ENCODE results near the gene CNR2.
A peak's percentile ranks its signal among the peaks of the same experiment; 100 is the strongest.
"Not testable (repeated sequence)": the region's sequence is repeated elsewhere in the genome, so short reads cannot be mapped to it uniquely, and the experiment has no call there.

CNR2 gene

DNA sequence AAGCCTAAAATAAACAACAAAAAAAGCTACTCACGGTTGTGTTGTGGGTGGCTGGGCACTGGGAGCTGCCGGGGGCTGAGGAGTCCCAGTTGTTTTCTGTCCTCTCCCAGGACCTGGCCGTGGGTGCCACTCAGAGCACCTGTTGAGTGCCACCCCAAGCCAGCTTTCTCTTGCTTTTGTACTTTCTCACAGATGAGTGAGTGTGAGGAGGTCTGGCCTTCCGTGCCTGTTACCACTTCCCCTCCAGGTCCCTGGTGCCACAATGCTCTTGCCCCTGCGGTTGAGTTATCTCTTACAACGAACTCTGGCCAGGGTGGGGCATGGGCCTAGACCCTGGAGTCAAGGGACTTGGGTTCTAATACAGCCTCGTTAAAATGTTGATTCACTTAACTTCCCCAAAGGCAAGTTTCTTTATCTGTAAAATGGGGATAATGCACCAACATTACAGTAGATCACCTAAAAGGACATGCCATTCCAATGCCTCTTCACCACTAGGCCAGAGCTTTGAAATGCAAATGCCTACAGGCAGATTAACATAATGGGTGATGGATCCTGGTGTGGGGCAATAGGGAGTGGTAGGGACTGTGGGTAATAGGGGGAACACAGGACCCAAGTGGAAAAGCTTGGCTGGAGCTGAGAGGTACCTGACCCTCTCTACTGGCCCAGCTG, at the start of gene CNR2:
CNR2 (minus strand) TSS at position 151 of the 669 bp plus-strand sequence. CDS start 37,745 bp downstream, outside the sequence.
- no peak for DNase-seq (ENCODE audit: low read depth)

DNA sequence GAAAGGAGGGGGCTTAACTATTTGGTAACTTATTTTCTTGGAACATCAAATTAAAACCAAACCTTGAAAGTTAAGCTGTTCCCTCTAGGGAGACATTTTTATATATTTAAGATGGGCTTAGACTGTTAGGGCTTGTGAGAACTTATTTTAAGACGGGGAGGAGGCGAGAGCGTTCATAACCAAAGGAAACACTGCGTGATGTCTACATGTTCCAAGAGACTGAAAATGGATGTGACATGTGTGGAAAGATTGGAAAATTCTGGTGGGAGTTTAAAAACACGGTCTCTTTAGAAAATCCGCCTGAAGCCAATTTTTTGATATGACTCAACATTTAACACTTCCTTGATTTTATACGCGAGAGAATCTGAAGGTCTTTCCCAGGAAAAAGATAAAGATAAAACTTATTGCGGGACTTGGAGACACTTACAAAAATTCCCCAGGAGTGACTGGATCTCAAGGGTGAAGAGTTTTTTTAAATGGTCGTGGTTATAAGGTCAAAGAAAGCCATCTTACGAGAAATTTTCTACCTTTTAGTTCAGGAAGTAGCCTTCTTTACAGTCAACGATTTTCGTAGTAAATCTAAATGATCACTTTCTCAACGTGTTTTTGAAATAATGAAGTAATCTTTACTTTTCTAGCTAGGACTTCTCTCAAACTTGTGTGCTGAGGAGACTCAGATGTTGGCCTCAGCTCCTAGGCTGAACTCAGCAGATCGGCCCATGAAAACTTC, 47.3 kb upstream of the CNR2 start:
- peak; percentile 51 for DNase-seq (ENCODE audit: low read depth)

DNA sequence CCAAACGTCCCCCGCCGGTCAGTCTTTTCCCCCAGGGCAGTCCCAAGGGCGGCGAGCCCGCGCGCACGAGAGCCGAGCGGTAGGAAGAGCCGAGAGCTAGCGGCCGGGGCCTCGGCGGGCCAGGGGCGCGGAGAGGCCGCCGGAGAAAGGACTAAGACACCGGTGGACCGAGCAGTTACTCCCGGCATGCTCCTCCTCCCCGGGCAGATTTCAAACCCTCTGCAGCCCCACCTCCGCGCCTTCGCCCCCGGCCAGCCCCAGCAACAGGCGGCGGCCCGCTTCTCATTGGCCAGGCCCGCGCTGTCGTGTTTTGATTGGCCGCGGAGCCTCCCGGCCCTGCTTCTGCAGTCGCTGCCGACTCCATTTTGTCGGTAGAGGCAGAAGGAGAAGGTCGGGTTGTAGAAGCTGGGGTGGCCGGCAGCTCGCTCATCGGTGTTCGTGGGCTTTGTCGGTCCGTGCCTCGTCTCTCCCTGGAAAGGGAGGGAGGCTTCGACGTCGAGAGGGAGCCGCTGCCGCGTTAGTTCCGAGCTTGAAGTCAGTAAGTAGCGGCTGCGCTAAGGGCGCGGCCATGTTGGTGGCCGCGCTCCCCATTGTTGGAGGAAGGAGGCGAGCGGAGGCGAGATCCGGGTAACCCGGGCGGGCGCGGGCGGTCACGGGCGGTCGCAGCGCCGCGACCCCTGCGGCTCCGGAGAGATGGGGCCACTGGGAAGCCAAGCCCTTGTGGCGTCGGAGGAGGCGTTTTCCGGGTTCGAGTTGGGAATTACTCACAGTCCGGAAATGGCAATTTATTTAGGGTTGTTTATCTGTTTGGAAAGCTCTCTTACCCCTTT, 46.5 kb upstream of the CNR2 start, which contains the start of gene PNRC2:
PNRC2 (plus strand) TSS at position 368 of the 830 bp plus-strand sequence. CDS start 1,630 bp downstream, outside the sequence.
- DNase-seq (ENCODE audit: low read depth), result peak; percentile 96

DNA sequence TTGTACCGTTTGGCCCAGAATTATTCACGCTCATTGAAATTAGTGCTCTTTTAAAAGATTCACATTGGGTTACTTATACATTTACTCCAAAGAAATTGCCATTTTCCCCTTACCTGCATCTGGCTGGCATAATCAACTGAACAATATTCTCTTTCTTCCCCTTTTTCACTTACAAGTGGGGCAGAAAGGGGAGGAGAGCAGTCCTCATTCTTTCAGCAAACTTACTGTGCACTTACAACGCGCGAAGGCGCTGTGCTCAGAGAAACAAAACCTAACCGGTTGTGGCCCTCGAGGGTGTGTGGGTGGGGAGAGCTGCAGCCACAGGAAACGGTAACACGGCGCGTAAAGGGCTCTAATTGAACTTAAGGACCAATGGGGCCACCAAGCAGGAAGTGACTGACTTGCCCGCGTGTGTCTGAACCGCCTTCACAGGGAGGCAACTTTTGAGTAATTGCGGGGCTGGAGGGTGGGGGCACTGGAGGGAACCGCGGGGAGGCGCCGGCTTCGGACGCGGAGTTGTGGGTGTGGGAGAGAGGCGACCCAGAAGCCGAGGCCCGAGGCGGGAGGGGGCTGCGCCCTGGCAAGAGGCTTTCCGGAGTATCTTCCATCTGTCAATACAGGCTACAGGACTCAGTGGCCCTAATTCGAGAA, 45.8 kb upstream of the CNR2 start:
- peak; percentile 94 for DNase-seq (ENCODE audit: low read depth)

DNA sequence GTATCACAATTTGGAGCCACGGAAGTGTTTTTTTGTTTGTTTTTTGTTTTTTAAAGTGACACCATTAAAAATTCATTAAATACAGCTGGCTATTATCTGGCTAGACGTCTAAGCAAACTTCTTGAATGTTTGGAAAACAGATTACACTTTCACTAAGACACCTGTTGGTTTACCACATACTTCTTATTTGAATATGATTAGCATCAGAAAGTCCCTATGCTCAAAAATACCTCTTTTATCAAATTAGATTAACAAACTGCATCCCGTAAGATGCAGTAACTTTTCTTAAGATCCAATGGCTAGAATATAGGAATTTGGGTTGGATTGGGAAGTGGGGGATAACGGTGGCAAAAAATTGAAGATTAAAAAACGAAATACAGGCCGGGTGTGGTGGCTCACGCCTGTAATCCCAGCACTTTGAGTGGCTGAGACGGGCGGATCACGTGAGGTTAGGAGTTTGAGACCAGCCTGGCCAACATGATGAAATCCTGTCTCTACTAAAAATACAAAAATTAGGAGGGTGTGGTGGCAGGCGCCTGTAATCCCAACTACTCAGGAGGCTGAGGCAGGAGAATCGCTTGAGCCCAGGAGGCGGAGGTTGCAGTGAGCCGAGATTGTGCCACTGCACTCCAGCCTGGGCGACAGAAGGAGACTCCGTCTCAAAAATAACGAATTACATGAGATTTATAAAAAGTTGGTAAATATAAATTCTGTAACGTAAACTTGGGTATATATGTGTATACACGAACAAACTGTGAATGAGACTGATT, 45.1 kb upstream of the CNR2 start:
- DNase-seq (ENCODE audit: low read depth), result not testable (repeated sequence)

DNA sequence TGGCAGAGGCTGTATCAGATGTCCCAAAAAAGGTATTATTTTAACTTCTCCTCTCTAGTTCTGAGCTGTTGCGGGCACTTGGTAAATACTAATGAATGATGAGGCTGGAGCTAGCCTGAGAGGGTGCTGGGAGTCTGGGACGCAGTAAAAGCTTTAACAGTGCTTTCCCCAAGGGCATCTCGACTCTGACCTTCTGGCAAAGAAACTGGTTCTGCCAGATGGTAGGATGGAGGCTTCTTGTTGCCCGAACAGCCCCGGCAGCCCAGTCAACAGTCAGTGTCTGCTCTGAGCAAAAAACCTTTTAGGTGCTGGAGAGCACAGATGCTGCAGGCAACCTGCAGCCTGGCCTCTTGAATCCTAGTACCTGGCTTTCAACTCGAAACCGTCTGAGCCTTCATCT, 43.9 kb upstream of the CNR2 start:
- DNase-seq (ENCODE audit: low read depth), result no peak

DNA sequence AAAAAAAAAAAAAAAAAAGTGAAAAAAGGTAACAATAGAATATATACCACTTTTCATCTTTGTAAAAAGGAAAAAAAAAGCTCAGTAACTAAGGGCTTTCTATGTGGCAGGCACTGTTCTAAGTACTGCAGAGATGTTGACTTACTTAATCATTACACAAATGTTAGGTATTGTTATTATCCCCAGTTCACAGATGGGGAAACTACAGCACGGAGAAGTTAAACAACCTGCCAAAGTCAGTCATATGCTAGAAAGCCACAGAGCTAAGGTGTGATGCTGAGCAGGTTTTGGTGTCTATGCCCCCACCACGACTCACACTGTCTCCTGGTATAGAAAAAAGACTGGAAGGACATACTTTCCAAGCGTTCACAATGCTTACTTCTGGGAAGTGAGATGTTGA, 39.9 kb upstream of the CNR2 start:
- no peak for DNase-seq (ENCODE audit: low read depth)

DNA sequence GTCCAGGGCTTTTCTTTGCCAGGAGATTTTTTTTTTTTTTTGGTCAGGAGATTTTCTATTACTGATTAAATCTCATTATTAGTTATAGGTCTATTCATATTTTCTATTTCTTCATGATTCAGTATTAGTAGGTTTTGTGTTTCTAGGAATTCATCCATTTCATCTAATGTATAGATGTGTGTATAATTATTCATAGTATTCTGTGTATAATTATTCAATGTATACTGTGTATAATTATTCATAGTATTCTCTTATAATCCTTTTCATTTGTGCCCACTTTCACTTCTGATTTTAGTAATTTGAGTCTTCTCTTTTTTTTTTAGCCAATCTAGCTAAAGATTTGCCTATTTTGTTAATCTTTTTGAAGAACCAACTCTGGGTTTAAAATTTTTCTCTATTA, 34.2 kb upstream of the CNR2 start:
- DNase-seq (ENCODE audit: low read depth), result no peak

DNA sequence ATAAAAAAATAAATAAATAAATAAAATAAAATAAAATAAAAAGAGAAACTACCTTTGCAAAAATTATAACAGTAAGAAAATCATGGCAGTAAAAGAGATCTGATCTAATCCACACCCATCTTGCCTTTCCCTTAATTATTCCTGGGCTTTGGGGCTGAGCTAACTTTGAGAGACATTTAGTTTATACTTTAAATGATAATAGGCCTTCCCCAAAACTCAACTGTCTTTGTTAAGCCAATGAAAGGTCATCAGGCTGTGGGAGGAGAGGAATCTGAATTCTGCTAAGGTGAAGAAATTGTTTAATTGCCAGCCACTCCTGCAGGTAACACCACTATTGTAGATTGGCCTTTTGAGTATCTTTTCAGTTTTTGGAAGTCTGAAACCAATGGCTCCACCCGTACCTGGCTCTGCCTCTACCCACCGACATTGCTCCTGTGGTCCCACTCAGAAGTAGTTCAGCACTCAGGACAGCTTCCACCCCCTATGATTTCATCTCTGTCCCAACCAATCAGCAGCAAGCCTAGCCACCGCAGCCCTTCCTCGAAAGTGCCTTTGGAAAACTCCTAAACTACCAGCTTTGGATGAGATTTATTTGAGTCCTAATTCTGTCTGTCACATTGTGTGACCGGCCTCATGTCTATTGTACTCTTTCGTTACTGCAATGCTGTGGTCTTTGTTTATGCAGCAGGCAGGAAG, 23.5 kb upstream of the CNR2 start:
- DNase-seq (ENCODE audit: low read depth), result no peak

DNA sequence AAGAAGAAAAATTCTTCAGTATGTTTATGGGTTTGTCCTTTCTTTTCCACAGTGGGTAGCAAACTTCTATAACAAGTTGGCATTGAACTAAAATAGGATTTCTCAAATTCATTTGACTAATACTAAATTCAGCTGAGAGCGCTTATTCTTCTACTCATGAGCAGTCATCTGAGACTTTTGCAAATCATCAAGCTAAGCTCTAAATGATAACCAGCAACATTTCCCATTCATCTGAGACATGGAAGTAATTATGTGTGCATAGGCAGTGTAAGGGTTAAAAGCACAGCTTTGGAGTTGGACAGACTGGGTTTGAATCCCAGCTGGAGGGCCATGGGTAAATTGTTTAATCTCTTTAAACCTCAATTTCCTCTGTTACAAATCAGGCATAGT, 18.3 kb upstream of the CNR2 start:
- DNase-seq (ENCODE audit: low read depth), result no peak

DNA sequence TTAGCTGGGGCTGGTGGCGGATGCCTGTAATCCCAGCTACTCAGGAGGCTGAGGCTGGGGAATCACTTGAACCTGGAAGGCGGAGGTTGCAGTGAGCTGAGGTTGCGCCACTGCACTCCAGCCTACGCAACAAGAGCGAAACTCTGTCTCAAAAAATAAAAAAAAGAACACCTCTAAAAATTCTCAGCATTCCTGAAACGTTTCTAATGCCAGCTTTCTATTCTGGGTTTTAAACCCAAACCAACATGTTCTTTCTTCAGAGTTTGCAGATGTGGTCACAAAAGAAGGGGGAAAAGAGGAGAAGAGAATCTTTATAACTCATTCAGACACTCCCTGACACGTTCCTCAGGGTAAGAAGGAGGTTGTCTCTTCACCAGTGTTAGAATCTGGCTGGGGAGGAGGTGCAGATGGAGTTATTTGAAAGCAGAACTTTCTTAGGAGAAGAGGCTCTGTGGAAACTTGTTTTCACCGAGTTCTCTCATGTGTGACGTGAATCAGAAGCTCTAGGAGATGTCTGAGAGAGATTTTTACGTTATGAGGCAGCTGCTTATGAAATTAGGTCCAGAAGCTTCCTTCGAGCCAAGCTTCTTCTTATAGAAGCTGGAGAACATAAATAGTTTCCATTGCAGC, 17.8 kb upstream of the CNR2 start:
- no peak for DNase-seq (ENCODE audit: low read depth)

DNA sequence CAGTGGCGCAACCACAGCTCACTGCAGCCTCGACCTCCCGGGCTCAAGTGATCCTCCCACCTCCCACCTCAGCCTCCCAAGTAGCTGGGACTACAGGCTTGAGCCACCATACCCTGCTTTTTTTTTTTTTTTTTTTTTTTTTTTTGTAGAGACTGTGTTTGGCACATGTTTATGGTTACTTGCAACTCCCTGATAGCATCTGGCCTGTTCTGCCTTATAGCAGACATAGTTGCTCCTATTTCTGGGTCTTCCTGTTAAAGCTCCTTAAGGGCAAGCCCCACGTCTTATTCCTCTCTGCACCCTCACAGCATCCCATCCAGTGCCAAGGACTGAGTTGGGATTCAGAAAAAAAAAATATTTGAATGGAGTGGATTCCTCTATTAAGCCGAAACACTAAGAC, 17.1 kb upstream of the CNR2 start:
- no peak for DNase-seq (ENCODE audit: low read depth)

DNA sequence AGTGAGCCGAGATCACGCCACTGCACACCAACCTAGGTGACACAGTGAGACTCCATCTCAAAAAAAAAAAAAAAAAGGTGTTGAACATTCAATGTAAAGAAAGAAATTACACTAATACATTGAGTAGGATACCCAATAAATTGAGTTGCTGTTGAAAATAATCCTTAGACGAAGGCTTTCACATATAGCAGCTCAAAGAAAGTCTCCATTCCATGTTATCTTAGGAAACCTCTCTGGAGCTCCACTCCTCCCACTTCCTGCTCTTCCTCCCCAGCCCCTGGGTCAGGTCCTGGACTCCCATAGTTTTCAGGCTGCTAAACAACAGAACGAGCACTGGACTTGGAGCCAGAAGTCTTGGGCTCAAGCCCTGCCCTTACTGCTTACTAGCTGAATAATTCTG, 15.6 kb upstream of the CNR2 start:
- DNase-seq (ENCODE audit: low read depth), result no peak

DNA sequence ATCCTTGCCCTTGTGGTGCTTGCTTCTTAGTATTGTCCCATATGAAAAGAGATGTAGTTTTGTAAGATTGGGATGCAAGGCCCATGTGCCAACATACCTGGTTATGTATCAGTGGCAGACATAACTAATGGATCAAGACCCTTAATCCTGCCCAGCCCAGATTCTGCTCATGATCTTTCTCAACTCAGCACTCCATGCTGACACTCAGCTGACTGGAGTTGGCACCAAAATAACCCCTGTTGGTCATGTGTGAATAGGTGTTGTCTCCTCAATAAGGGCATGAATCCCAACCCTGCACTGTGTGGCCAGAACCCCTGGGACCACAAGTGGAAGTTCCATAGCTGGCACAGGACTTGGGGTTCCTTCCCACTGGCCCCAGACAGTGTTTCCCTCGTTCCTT, 13.9 kb upstream of the CNR2 start:
- DNase-seq (ENCODE audit: low read depth), result no peak

DNA sequence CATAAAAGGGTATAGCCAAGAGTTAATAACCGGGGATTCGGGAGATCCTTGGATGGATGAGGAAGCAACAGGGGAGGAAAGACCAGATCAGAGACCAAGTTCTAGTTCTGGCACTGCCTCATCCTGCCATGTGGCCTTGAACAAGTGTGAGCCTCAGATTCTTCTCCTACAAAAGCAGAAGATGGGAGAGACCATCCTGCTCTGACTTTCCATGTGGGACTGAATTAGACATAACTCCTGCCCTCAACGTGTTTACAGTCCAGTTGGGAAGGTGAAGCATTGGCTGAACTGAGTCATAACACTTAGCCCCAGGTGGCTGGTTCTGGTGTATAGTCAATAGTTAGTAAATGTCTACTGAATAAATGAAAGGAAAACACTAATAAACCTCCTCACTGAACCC, 12.1 kb upstream of the CNR2 start:
- no peak for DNase-seq (ENCODE audit: low read depth)

DNA sequence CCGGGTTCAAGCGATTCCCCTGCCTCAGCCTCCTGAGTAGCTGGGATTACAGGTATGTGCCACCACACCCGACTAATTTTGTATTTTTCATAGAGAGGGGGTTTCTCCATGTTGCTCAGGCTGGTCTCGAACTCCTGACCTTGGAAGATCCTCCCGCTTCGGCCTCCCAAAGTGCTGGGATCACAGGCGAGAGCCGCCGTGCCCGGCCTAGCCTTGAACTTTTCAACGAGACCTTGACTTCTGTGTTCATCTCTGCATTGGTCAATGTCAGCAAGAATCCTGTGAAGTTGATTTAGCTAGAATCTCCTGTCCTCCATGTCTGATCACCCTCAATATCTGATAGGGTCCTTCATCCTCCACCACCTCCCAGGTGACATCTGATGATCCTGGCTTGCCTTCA, 11.4 kb upstream of the CNR2 start:
- no peak for DNase-seq (ENCODE audit: low read depth)

DNA sequence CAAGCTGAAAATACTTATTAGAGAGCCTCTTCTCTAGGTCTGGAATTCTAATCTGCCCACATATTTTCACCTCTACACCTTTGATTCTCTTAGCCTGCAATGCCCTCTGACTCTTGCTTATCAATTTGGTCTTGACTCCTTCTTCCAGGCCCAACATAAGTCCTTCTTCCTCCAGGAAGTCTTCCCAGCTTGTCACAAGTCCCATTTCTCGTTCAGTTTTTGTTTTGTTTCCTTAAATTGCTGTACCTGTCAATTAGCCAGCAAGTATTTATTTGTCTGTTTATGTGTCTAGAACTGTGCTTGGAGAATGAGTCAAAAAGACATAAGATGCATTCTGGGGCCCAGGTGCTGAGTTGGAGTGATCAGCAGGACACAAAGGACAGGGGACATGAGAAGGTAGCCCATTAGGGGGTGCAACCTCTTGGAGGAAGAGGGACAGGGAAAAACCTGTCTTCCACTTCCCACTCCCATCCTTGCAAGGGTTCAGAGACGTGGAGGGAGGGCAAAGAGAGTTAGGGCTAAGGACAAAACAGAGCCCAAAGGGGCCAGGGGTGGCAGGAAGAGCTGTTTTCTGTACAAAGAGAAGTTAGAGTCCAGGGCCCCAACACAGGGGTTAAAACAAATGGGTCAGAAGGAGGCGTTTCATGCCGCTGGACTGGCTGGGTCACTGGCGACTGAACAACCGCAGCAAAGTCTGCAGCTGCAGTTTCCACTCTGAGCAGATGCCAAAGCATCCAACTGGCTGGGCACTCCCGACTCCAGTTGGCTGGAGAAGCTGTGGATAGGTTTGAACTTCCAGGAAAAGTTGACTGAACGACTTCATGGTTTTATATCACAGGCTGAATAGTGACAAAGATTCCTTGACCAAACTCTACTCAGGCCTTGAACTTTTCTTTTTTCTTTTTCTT, 10.7 kb upstream of the CNR2 start:
- no peak for DNase-seq (ENCODE audit: low read depth)

DNA sequence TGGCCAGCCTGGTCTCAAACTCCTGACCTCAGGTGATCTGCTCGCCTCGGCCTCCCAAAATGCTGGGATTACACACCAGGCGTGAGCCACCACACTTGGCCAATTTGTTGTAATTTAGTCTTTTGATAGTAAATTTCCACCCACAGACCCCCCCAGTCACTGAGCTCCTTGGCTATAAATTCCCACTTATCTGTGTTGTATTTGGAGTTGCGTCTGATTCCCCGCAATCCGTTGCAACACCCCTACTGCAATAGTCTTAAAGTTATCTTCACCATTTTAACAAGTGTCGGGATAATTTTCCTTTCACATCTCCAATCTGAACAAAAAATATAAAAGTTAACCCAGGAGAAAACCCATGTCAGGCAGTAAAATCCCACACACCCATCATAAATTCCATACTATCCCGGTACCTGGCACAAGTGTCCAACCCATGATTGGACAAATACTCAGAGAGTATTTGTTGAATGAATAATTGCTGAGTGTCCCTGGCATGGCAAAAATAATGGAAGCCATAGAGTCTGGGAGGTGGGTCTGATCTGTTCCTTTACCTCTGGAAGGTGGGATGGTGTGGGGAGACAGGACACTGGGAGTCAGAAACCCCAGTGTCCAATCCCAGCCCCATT, 9.3 kb upstream of the CNR2 start:
- DNase-seq (ENCODE audit: low read depth), result no peak
